PC-9 (cell line): ENCODE data around the gene MCM5. TPM values are rescaled to one million over a fixed set of nuclear protein-coding genes. Genes with fewer than 3 reads are reported as not detected.
A peak's percentile ranks its signal among the peaks of the same experiment; 100 is the strongest.

Source experiments
- BruUV-seq: library from RNA; stranded (reverse); fragments of 400-500 nt; replicated peaks from 2 replicates; lab custom pipeline; 2021; lab: Mats Ljungman, UMichigan
- CTCF ChIA-PET: fragments of 300-600 bp; sonication (Branson Sonifier 250); formaldehyde crosslinking; loops from one replicate; lab custom pipeline; 2022; ENCODE audit warnings: antibody characterized with exemption; lab: Charles Lee
- POLR2A ChIA-PET: fragments of 300-600 bp; sonication (Branson Sonifier 250); formaldehyde crosslinking; loops from one replicate; lab custom pipeline; 2022; ENCODE audit warnings: antibody characterized with exemption; ENCODE audit not compliant: unreplicated experiment; lab: Charles Lee
- DNase-seq, 2 experiments: peaks; one replicate each; pipeline versions ENCODE4 v3.0.0 to v3.0.0-alpha.2; 2015 to 2022; ENCODE audit warnings: mixed read lengths in 1 of 2
- H2AFZ ChIP-seq: fragments of 200-600 bp; sonication (generic); 2 replicates; pipeline ENCODE4 v1.8.1; 2017; ENCODE audit warnings: antibody characterized with exemption
- H3F3A ChIP-seq: fragments of 200-600 bp; sonication (generic); 2 replicates; pipeline ENCODE4 v1.8.1; 2017; ENCODE audit warnings: antibody characterized with exemption, mild to moderate bottlenecking, low read depth; ENCODE audit not compliant: insufficient read depth
- H3K27ac ChIP-seq: fragments of 200-600 bp; sonication (generic); 2 replicates; pipeline ENCODE4 v1.6.1; 2016; ENCODE audit warnings: mixed run types
- H3K27me3 ChIP-seq: fragments of 200-600 bp; sonication (generic); 2 replicates; pipeline ENCODE4 v1.6.1; 2016; ENCODE audit warnings: low read depth, mixed run types; ENCODE audit not compliant: insufficient read depth
- H3K36me3 ChIP-seq: fragments of 200-600 bp; sonication (generic); 2 replicates; pipeline ENCODE4 v1.6.1; 2016; ENCODE audit warnings: low read depth, mixed run types
- H3K4me1 ChIP-seq: fragments of 200-600 bp; sonication (generic); replicated peaks from 2 replicates; pipeline ENCODE4 v1.6.1; 2016; ENCODE audit warnings: mixed run types; ENCODE audit not compliant: insufficient read depth
- H3K4me2 ChIP-seq: fragments of 200-600 bp; sonication (generic); 2 replicates; pipeline ENCODE4 v1.6.1; 2017; ENCODE audit warnings: mixed run types
- H3K4me3 ChIP-seq: fragments of 200-600 bp; sonication (generic); 2 replicates; pipeline ENCODE4 v1.6.1; 2016; ENCODE audit warnings: mixed run types
- H3K79me2 ChIP-seq: fragments of 200-600 bp; sonication (generic); 2 replicates; pipeline ENCODE4 v1.6.1; 2017; ENCODE audit warnings: low read depth, mixed run types
- H3K9me2 ChIP-seq: fragments of 200-600 bp; sonication (generic); 2 replicates; pipeline ENCODE4 v1.8.1; 2017; ENCODE audit warnings: mild to moderate bottlenecking; ENCODE audit not compliant: insufficient read depth
- H3K9me3 ChIP-seq: fragments of 200-600 bp; sonication (generic); 2 replicates; pipeline ENCODE4 v1.8.1; 2016; ENCODE audit warnings: low read depth; ENCODE audit not compliant: insufficient read depth
- H4K20me1 ChIP-seq: fragments of 200-600 bp; sonication (generic); 2 replicates; pipeline ENCODE4 v1.8.1; 2017; ENCODE audit not compliant: insufficient read depth
- CTCF ChIP-seq: fragments of 200-600 bp; sonication (generic); conservative IDR thresholded peaks from 2 replicates; pipeline ENCODE4 v1.6.1; 2017; ENCODE audit warnings: mixed run types, antibody characterized with exemption, mild to moderate bottlenecking, moderate library complexity
- EZH2 ChIP-seq: fragments of 200-600 bp; sonication (generic); IDR thresholded peaks from 2 replicates; pipeline ENCODE4 v1.8.0; 2017; ENCODE audit warnings: antibody characterized with exemption, low read depth
- intact Hi-C: fragments of 100-400 bp; cut with micrococcal nuclease; formaldehyde crosslinking; loops from one replicate; pipeline ENCODE4 v1.10.0; 2022; ENCODE audit not compliant: unreplicated experiment
- total RNA-seq: library from RNA; stranded (reverse); gene quantifications from 2 replicates; pipeline ENCODE4 v1.2.3, GENCODE V29; 2021

Gene MCM5
- total RNA-seq, 1 experiment from 2014 or later, result 115 TPM

DNA sequence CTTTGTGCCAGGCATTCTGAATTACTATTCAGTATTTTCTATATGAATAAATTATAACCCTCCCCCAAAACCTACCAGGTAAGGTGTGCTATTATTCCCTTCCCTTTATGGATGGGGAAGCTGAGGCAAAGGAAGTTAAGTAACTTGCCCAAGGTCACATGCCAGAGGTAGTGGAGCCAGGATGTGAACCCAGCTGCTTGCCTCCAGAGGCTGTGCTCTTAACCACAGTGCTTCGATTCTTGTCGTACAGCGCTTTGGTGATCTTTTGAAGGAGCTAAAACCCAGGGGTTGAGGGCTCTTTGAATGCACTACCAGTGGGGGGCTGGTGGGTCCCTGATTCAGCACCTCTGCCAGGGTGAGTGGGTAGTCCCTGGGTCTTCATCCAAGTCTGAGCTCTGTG lies 18.8 kb downstream of the MCM5 start:
- no peak for TF ChIP-seq CTCF
- TF ChIP-seq EZH2, result no peak
- Histone ChIP-seq H3K27ac (peak overlapping the region; percentile 35), H3K36me3 (peaks cover 12% of the 10 kb centered on the region; the same call in 1 of the 2 replicates)

DNA sequence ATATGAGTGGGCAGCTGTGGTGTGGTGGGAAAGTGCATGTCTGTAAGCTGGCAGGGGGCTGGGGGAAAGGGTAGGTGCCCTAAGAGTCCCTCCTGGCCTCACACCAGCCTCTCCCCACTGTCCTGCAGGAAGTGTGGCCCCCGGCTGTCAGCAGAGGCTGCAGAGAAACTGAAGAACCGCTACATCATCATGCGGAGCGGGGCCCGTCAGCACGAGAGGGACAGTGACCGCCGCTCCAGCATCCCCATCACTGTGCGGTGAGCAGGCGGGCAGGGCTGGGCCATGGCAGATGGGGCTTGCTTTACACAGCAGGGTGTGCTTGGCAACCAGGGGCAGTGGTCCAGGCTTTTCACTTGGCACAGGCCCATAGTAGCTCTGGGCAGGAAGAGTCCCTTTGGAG lies 19.8 kb downstream of the MCM5 start:
- no peak for DNase-seq
- Histone ChIP-seq H3K36me3 (peaks cover 10% of the 10 kb centered on the region; the same call in 1 of the 2 replicates), H3K4me2 (no peak overlapping the region), H3K9me2 (no peaks in the 10 kb centered on the region), H3K79me2 (no peaks in the 10 kb centered on the region), H3K4me3 (no peak overlapping the region), H3K4me1 (peaks cover 28% of the 10 kb centered on the region), H4K20me1 (no peaks in the 10 kb centered on the region), H3F3A (peaks cover 30% of the 10 kb centered on the region), H3K27me3 (no peaks in the 10 kb centered on the region), H2AFZ (no peak overlapping the region), H3K27ac (no peak overlapping the region), H3K9me3 (no peaks in the 10 kb centered on the region)
- no TSS peak for BruUV-seq
- ChIA-PET CTCF (no interaction called here), POLR2A (no interaction called here)
- TF ChIP-seq CTCF (no peak), EZH2 (no peak)
- intact Hi-C loops, result no loop called here

More for the DNA sequence above, 18.8 kb downstream of the MCM5 start:
- Histone ChIP-seq H3K4me1 (peaks cover 20% of the 10 kb centered on the region), H3K79me2 (no peaks in the 10 kb centered on the region), H4K20me1 (no peaks in the 10 kb centered on the region), H3K9me2 (no peaks in the 10 kb centered on the region), H3K27me3 (no peaks in the 10 kb centered on the region), H2AFZ (no peak overlapping the region), H3K4me3 (no peak overlapping the region), H3K4me2 (peak overlapping the region; percentile 47), H3F3A (peaks cover 22% of the 10 kb centered on the region; the same call in 1 of the 2 replicates), H3K9me3 (no peaks in the 10 kb centered on the region)
- CTCF ChIA-PET, result interaction anchor here (0.6 kb wide), 1 partner anchor 15 kb away, joined by 4 read pairs; no protein-coding TSS in a partner anchor
- intact Hi-C loops, result no loop called here
- DNase-seq, result no peak
- POLR2A ChIA-PET, result interaction anchor here (0.5 kb wide), 1 partner anchor 637 kb away, joined by 3 read pairs; no protein-coding TSS in a partner anchor
- BruUV-seq, result no TSS peak

DNA sequence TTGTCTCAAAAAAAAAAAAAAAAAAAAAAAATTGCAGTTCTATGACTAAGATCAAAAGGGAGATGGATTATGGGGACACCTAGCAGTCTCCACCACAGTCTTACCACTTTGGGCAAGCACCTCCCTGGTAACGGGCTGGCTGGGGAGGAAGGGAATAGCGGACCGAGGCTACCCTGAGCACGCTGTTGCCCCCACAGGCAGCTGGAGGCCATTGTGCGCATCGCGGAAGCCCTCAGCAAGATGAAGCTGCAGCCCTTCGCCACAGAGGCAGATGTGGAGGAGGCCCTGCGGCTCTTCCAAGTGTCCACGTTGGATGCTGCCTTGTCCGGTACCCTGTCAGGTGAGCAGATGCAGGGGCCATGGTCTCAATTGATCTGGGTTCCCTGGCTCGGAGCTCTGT lies 21.2 kb downstream of the MCM5 start:
- ChIA-PET POLR2A (interaction anchor here (0.5 kb wide), 1 partner anchor 41 kb away, joined by 4 read pairs; no protein-coding TSS in a partner anchor), CTCF (no interaction called here)
- Histone ChIP-seq H3K4me3 (no peak overlapping the region), H3K4me1 (peaks cover 42% of the 10 kb centered on the region), H3K36me3 (peaks cover 10% of the 10 kb centered on the region; the same call in 1 of the 2 replicates), H3K79me2 (no peaks in the 10 kb centered on the region), H3K27ac (no peak overlapping the region), H3K9me3 (no peaks in the 10 kb centered on the region), H3K4me2 (no peak overlapping the region), H4K20me1 (no peaks in the 10 kb centered on the region), H3K9me2 (no peaks in the 10 kb centered on the region), H2AFZ (no peak overlapping the region), H3K27me3 (no peaks in the 10 kb centered on the region), H3F3A (peaks cover 38% of the 10 kb centered on the region)
- no peak for TF ChIP-seq CTCF
- no peak for TF ChIP-seq EZH2
- BruUV-seq, result no TSS peak
- no peak for DNase-seq
- intact Hi-C loops, result no loop called here
